Activated CD4-positive, alpha-beta T cell treated with anti-CD3 and anti-CD28 coated beads, Interleukin-2, Interleukin-6, amounts not matched to agents 100 ng/mL and 50 ng/mL, durations not matched to agents 16 hours and 8 hours (primary cell): ENCODE measurements around the gene KRT86.
"Not testable (repeated sequence)": the region's sequence is repeated elsewhere in the genome, so short reads cannot be mapped to it uniquely, and the experiment has no call there.

ENCODE experiments used
- DNase-seq: peaks from one replicate; pipeline ENCODE4 v3.0.0-alpha.2; 2020

The KRT86 gene

GRCh38 chr12:52270541-52271070 lies 3.8 kb upstream of the KRT86 start:
- no peak for DNase-seq

GRCh38 chr12:52271158-52271557 lies 3.3 kb upstream of the KRT86 start:
- DNase-seq: no peak

GRCh38 chr12:52275686-52276085 lies 1.2 kb downstream of the KRT86 start:
- no peak for DNase-seq

- DNase-seq: no peak
Measured at GRCh38 chr12:52277486-52278245, 3.2 kb downstream of the KRT86 start.

GRCh38 chr12:52278575-52279421 lies 4.4 kb downstream of the KRT86 start:
- peak; percentile 84 for DNase-seq

- no peak for DNase-seq
Measured at GRCh38 chr12:52279422-52280318, 5.2 kb downstream of the KRT86 start.

- no peak for DNase-seq
Measured at GRCh38 chr12:52280319-52280795, 5.9 kb downstream of the KRT86 start.

- no peak for DNase-seq
Measured at GRCh38 chr12:52280796-52281560, 6.5 kb downstream of the KRT86 start.

- DNase-seq: no peak
Measured at GRCh38 chr12:52284562-52285171, 10.2 kb downstream of the KRT86 start.

- DNase-seq: no peak
Measured at GRCh38 chr12:52285172-52285745, 10.8 kb downstream of the KRT86 start.

GRCh38 chr12:52285851-52286530 lies 11.5 kb downstream of the KRT86 start:
- no peak for DNase-seq

- not testable (repeated sequence) for DNase-seq
Measured at GRCh38 chr12:52286857-52287785, 12.7 kb downstream of the KRT86 start.

GRCh38 chr12:52287816-52288805 lies 13.7 kb downstream of the KRT86 start:
- DNase-seq: not testable (repeated sequence)

GRCh38 chr12:52290483-52291134 lies 16.2 kb downstream of the KRT86 start:
- DNase-seq: not testable (repeated sequence)

- no peak for DNase-seq
Measured at GRCh38 chr12:52291267-52291935, 17.0 kb downstream of the KRT86 start, which contains the start of gene KRT81. TSS of gene KRT81 (minus strand) at chr12:52291534. CDS start at chr12:52291465, 69 bp downstream.

GRCh38 chr12:52293926-52294325 lies 19.5 kb downstream of the KRT86 start:
- no peak for DNase-seq

GRCh38 chr12:52294803-52295202 lies 20.4 kb downstream of the KRT86 start:
- DNase-seq: no peak
